Measurements from ENCODE around the gene ZNF549.

The ZNF549 gene

DNA sequence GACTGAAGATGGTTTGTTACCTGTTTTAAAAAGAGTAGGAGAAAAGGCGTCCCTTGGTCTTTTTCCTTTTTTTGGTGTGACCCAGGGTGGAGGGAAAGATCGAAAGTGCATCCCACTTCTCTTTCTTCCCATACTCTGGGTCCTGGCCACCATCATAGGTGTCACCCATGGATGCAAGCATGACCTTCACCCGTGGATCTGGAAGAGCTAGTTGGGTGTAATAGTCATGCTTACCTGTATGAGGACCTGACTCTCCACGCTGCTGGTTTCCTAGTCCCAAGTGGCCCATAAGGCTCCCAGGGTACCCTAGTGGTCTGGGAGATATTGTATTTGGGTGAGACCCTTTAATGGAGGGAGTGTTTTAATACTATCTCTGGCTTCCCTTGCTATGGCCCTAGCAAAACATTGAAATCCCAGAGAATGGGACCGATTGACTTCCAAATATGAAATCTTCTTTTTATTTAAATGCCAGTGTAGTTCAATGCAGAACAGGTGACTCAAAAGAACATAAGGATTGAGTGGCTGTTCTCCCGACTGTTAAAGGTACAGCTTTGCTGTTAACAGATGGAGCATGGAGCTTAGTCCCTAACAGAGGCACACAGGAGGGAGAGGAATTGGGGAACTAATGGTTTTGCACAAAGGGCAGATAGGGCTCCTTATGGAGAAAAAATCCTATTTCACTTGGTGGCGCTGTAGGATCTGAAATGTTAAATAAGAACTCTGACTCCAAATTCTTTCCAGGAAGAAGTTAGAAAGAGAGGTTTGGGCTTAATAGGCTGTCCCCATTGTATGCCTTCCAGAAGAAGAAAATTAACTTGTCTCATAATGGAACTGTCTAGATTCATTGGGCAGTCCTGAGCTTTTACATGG, 39.5 kb downstream of the ZNF549 start:
- no peak overlapping the region for H3K9ac ChIP-seq (ENCODE audit: low read length)
- H3K9me3 ChIP-seq (ENCODE audit: control insufficient read depth, insufficient read depth, low read depth, low read length), result peaks cover 95% of the 10 kb centered on the region
- no peaks in the 10 kb centered on the region for H3K27me3 ChIP-seq (ENCODE audit: control insufficient read depth, insufficient read depth, low read length)
- no peak overlapping the region for H3K4me3 ChIP-seq (ENCODE audit: low read depth, low read length)
- H3K4me1 ChIP-seq (ENCODE audit: control insufficient read depth, insufficient read depth, low read length), result no peaks in the 10 kb centered on the region
- H3K36me3 ChIP-seq (ENCODE audit: control insufficient read depth, insufficient read depth, low read length), result peaks cover 10% of the 10 kb centered on the region
- H3K27ac ChIP-seq (ENCODE audit: low read depth, low read length), result no peak overlapping the region

DNA sequence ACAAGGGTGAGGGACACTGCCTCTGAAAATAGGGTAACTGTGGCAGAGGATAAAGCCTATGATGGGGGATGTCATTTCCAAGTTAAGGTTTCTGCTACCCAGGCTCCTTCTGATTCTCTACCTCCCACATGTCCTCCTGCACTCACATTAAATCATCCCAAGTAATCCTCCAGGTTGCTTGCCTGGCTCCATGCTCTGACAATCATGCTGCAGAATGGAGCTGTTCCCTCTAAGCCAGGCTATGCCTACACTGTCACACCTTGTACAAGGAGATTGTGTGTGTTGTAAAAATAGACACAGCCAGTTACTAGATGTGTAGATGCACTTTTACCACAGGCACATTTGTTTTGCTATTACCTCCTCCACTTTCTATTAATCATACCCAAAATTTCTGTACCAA, 43.6 kb downstream of the ZNF549 start:
- H3K4me3 ChIP-seq (ENCODE audit: low read depth, low read length), result no peak overlapping the region
- no peaks in the 10 kb centered on the region for H3K4me1 ChIP-seq (ENCODE audit: control insufficient read depth, insufficient read depth, low read length)
- no peak overlapping the region for H3K9ac ChIP-seq (ENCODE audit: low read length)
- no peak overlapping the region for H3K27ac ChIP-seq (ENCODE audit: low read depth, low read length)
- peaks cover 96% of the 10 kb centered on the region for H3K9me3 ChIP-seq (ENCODE audit: control insufficient read depth, insufficient read depth, low read depth, low read length)
- peaks cover 51% of the 10 kb centered on the region for H3K36me3 ChIP-seq (ENCODE audit: control insufficient read depth, insufficient read depth, low read length)
- no peaks in the 10 kb centered on the region for H3K27me3 ChIP-seq (ENCODE audit: control insufficient read depth, insufficient read depth, low read length)

GRCh38 chr19:57572415-57572947, 45.3 kb downstream of the ZNF549 start:
- Histone ChIP-seq H3K4me3 (ENCODE audit: low read depth, low read length) (no peak overlapping the region), H3K9ac (ENCODE audit: low read length) (no peak overlapping the region), H3K9me3 (ENCODE audit: control insufficient read depth, insufficient read depth, low read depth, low read length) (peaks cover 94% of the 10 kb centered on the region), H3K36me3 (ENCODE audit: control insufficient read depth, insufficient read depth, low read length) (peaks cover 68% of the 10 kb centered on the region), H3K4me1 (ENCODE audit: control insufficient read depth, insufficient read depth, low read length) (no peaks in the 10 kb centered on the region), H3K27me3 (ENCODE audit: control insufficient read depth, insufficient read depth, low read length) (no peaks in the 10 kb centered on the region), H3K27ac (ENCODE audit: low read depth, low read length) (no peak overlapping the region)

DNA sequence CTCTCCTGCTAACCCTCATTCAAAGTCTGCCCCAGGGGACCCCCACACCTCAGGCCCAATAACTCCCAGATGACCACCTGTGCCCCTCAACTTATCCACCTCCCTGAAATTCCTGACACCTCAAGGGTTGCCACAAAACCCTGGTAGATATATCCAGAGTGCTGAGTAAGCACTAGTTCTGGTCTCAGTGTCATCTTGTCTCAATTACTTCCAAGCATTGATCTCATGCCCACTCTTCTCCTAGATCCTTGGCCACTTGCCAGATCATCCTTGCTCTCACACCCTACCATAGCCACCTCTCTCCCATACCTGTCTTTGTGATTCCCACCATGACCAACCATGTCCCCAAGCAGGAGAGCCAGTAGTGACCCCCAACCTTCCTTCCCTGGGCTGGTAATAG, 49.5 kb downstream of the ZNF549 start:
- no peak overlapping the region for H3K4me3 ChIP-seq (ENCODE audit: low read depth, low read length)
- no peaks in the 10 kb centered on the region for H3K27me3 ChIP-seq (ENCODE audit: control insufficient read depth, insufficient read depth, low read length)
- no peak overlapping the region for H3K9ac ChIP-seq (ENCODE audit: low read length)
- H3K27ac ChIP-seq (ENCODE audit: low read depth, low read length), result no peak overlapping the region
- peaks cover 4% of the 10 kb centered on the region for H3K4me1 ChIP-seq (ENCODE audit: control insufficient read depth, insufficient read depth, low read length)
- peaks cover 63% of the 10 kb centered on the region for H3K36me3 ChIP-seq (ENCODE audit: control insufficient read depth, insufficient read depth, low read length)
- H3K9me3 ChIP-seq (ENCODE audit: control insufficient read depth, insufficient read depth, low read depth, low read length), result peaks cover 73% of the 10 kb centered on the region

- no peaks in the 10 kb centered on the region for H3K27me3 ChIP-seq (ENCODE audit: control insufficient read depth, insufficient read depth, low read length)
- H3K9me3 ChIP-seq (ENCODE audit: control insufficient read depth, insufficient read depth, low read depth, low read length), result peaks cover 66% of the 10 kb centered on the region
- peaks cover 43% of the 10 kb centered on the region for H3K36me3 ChIP-seq (ENCODE audit: control insufficient read depth, insufficient read depth, low read length)
- H3K4me3 ChIP-seq (ENCODE audit: low read depth, low read length), result peak within 1 kb of the TSS; percentile 85
- H3K4me1 ChIP-seq (ENCODE audit: control insufficient read depth, insufficient read depth, low read length), result peaks cover 4% of the 10 kb centered on the region
- peak within 1 kb of the TSS; percentile 68 for H3K9ac ChIP-seq (ENCODE audit: low read length)
- H3K27ac ChIP-seq (ENCODE audit: low read depth, low read length), result no peak within 1 kb of the TSS
Observed at GRCh38 chr19:57578487-57579205, 51.5 kb downstream of the ZNF549 start, which contains the start of gene ZNF416. Gene ZNF416, minus strand, starts transcription at chr19:57578911. Its CDS starts 207 bp downstream, at chr19:57578704.

- H3K27ac ChIP-seq (ENCODE audit: low read depth, low read length), result no peak overlapping the region
- peaks cover 53% of the 10 kb centered on the region for H3K9me3 ChIP-seq (ENCODE audit: control insufficient read depth, insufficient read depth, low read depth, low read length)
- H3K4me3 ChIP-seq (ENCODE audit: low read depth, low read length), result peak overlapping the region; percentile 79
- no peaks in the 10 kb centered on the region for H3K27me3 ChIP-seq (ENCODE audit: control insufficient read depth, insufficient read depth, low read length)
- H3K36me3 ChIP-seq (ENCODE audit: control insufficient read depth, insufficient read depth, low read length), result peaks cover 27% of the 10 kb centered on the region
- H3K9ac ChIP-seq (ENCODE audit: low read length), result no peak overlapping the region
- peaks cover 1% of the 10 kb centered on the region; the same call in 1 of the 2 replicates for H3K4me1 ChIP-seq (ENCODE audit: control insufficient read depth, insufficient read depth, low read length)
Observed at GRCh38 chr19:57583104-57583520, 56.0 kb downstream of the ZNF549 start.

- Histone ChIP-seq H3K4me3 (ENCODE audit: low read depth, low read length) (peak within 1 kb of the TSS; percentile 79), H3K27ac (ENCODE audit: low read depth, low read length) (0 out of 2 replicates have a peak within 1 kb of the TSS, but pooled peaks have one; percentile 13), H3K4me1 (ENCODE audit: control insufficient read depth, insufficient read depth, low read length) (no peaks in the 10 kb centered on the region), H3K9me3 (ENCODE audit: control insufficient read depth, insufficient read depth, low read depth, low read length) (peaks cover 58% of the 10 kb centered on the region), H3K36me3 (ENCODE audit: control insufficient read depth, insufficient read depth, low read length) (peaks cover 34% of the 10 kb centered on the region), H3K27me3 (ENCODE audit: control insufficient read depth, insufficient read depth, low read length) (no peaks in the 10 kb centered on the region), H3K9ac (ENCODE audit: low read length) (peak within 1 kb of the TSS; percentile 73)
Observed at GRCh38 chr19:57583521-57584416, 56.6 kb downstream of the ZNF549 start, which contains the start of gene ZIK1. Gene ZIK1, plus strand, starts transcription at chr19:57584145. Its CDS starts 212 bp downstream, at chr19:57584357.

DNA sequence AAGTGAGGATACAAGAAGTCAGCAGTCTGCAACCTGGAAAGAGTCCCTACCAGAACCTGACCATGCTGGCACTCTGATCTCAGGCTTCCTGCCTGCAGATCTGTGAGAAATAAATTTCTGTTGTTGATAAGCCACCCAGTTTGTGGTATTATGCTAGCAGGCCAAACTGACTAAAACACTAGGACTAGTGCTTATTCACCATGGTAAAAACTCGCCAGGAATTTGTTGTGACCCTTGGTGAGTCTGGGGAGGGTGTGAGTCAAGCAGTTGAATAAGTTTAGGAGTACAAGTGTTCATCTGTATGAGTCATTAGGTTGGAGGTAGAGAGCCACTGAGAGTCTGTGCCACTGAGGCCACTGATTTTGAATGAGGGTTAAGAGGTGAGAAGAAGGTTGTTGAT, 60.4 kb downstream of the ZNF549 start:
- Histone ChIP-seq H3K9me3 (ENCODE audit: control insufficient read depth, insufficient read depth, low read depth, low read length) (peaks cover 81% of the 10 kb centered on the region), H3K4me3 (ENCODE audit: low read depth, low read length) (no peak overlapping the region), H3K27me3 (ENCODE audit: control insufficient read depth, insufficient read depth, low read length) (no peaks in the 10 kb centered on the region), H3K9ac (ENCODE audit: low read length) (no peak overlapping the region), H3K27ac (ENCODE audit: low read depth, low read length) (no peak overlapping the region), H3K4me1 (ENCODE audit: control insufficient read depth, insufficient read depth, low read length) (no peaks in the 10 kb centered on the region), H3K36me3 (ENCODE audit: control insufficient read depth, insufficient read depth, low read length) (peaks cover 71% of the 10 kb centered on the region)

- Histone ChIP-seq H3K4me1 (ENCODE audit: control insufficient read depth, insufficient read depth, low read length) (peaks cover 6% of the 10 kb centered on the region; the same call in 1 of the 2 replicates), H3K9me3 (ENCODE audit: control insufficient read depth, insufficient read depth, low read depth, low read length) (peaks cover 9% of the 10 kb centered on the region; the same call in 1 of the 2 replicates), H3K9ac (ENCODE audit: low read length) (no peak overlapping the region), H3K27me3 (ENCODE audit: control insufficient read depth, insufficient read depth, low read length) (no peaks in the 10 kb centered on the region), H3K27ac (ENCODE audit: low read depth, low read length) (no peak overlapping the region), H3K4me3 (ENCODE audit: low read depth, low read length) (peak overlapping the region; percentile 96), H3K36me3 (ENCODE audit: control insufficient read depth, insufficient read depth, low read length) (peaks cover 7% of the 10 kb centered on the region)
Observed at GRCh38 chr19:57599377-57599760, 72.2 kb downstream of the ZNF549 start.

GRCh38 chr19:57599761-57600383, 72.7 kb downstream of the ZNF549 start, which contains the start of gene ZNF530:
Gene ZNF530, plus strand, starts transcription at chr19:57599885. Its CDS starts 4,461 bp downstream, at chr19:57604346.
- Histone ChIP-seq H3K4me3 (ENCODE audit: low read depth, low read length) (peak within 1 kb of the TSS; percentile 96), H3K36me3 (ENCODE audit: control insufficient read depth, insufficient read depth, low read length) (peaks cover 12% of the 10 kb centered on the region), H3K27ac (ENCODE audit: low read depth, low read length) (no peak within 1 kb of the TSS), H3K4me1 (ENCODE audit: control insufficient read depth, insufficient read depth, low read length) (peaks cover 6% of the 10 kb centered on the region; the same call in 1 of the 2 replicates), H3K9ac (ENCODE audit: low read length) (peak within 1 kb of the TSS; percentile 69), H3K9me3 (ENCODE audit: control insufficient read depth, insufficient read depth, low read depth, low read length) (peaks cover 7% of the 10 kb centered on the region; the same call in 1 of the 2 replicates), H3K27me3 (ENCODE audit: control insufficient read depth, insufficient read depth, low read length) (no peaks in the 10 kb centered on the region)

Measured in HUES6 (cell line).